ENCODE results near the gene TAS2R39. TPM values are rescaled to one million over a fixed set of nuclear protein-coding genes. Genes with fewer than 3 reads are reported as not detected.
A peak's percentile ranks its signal among the peaks of the same experiment; 100 is the strongest.

TAS2R39 gene
- total RNA-seq, 1 donor from 2014 or later: not detected

GRCh38 chr7:143227806-143228205 is 44.6 kb downstream of the TAS2R39 start:
- TF ChIP-seq, protein P1, sequence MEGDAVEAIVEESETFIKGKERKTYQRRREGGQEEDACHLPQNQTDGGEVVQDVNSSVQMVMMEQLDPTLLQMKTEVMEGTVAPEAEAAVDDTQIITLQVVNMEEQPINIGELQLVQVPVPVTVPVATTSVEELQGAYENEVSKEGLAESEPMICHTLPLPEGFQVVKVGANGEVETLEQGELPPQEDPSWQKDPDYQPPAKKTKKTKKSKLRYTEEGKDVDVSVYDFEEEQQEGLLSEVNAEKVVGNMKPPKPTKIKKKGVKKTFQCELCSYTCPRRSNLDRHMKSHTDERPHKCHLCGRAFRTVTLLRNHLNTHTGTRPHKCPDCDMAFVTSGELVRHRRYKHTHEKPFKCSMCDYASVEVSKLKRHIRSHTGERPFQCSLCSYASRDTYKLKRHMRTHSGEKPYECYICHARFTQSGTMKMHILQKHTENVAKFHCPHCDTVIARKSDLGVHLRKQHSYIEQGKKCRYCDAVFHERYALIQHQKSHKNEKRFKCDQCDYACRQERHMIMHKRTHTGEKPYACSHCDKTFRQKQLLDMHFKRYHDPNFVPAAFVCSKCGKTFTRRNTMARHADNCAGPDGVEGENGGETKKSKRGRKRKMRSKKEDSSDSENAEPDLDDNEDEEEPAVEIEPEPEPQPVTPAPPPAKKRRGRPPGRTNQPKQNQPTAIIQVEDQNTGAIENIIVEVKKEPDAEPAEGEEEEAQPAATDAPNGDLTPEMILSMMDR (IDR thresholded peaks at IDR 0.05; ENCODE audit: unreplicated experiment): no peak
- Mint-ChIP-seq H3K36me3 (no peaks in the 10 kb centered on the region), H3K4me1 (peaks cover 21% of the 10 kb centered on the region), H3K9me3 (peaks cover 4% of the 10 kb centered on the region), H3K4me3 (no peak overlapping the region), H3K27ac (no peak overlapping the region), H3K27me3 (ENCODE audit: low read depth) (peaks cover 2% of the 10 kb centered on the region)
- no peak for DNase-seq (ENCODE audit: low spot score in 2 of 2, unreplicated experiment in 2 of 2)

DNA sequence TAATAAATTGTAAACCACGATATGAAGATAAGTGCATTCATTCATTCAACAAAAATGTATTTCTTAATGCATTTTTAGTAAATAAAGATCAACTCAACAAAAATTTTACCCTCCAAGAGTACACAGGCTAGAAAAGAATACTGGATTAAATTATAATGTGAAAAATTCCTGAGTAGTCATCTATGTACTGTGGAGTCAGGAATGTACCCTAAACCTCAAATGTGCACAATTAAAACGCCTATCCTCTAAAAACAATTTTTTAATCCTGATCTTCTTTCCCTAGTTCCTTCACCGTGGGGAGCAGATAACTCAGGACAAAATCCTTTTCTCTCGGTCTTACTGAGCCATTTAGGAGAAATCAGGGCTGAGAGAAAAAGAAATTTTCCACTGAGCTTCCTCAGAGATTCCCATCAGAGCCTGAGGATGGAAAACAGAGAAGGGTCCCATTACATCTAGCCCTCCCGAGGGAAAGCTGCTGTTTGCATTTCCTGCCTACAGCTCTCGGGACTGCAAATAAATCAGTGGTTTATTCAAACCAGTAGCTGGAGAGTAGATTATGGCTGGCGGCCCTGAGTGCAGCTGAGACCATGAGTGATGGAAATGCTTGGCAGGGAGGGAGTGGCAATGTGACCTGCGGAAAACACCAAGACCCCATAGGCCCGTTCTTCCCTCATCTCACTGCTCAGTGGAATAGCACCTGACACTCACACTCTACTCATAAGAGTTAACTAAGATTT is 46.0 kb downstream of the TAS2R39 start:
- H3K27ac Mint-ChIP-seq: peak overlapping the region; percentile 22
- TF ChIP-seq, protein P1 (IDR thresholded peaks at IDR 0.05; ENCODE audit: unreplicated experiment): no peak
- DNase-seq (ENCODE audit: low spot score in 2 of 2, unreplicated experiment in 2 of 2): no peak
- peaks cover 13% of the 10 kb centered on the region for H3K9me3 Mint-ChIP-seq
- H3K27me3 Mint-ChIP-seq (ENCODE audit: low read depth): no peaks in the 10 kb centered on the region
- no peak overlapping the region for H3K4me3 Mint-ChIP-seq
- peaks cover 17% of the 10 kb centered on the region for H3K4me1 Mint-ChIP-seq
- H3K36me3 Mint-ChIP-seq: no peaks in the 10 kb centered on the region

- Mint-ChIP-seq H3K9me3 (peaks cover 21% of the 10 kb centered on the region), H3K27me3 (ENCODE audit: low read depth) (no peaks in the 10 kb centered on the region), H3K36me3 (no peaks in the 10 kb centered on the region), H3K27ac (no peak overlapping the region), H3K4me3 (no peak overlapping the region), H3K4me1 (peaks cover 14% of the 10 kb centered on the region)
- DNase-seq (ENCODE audit: low spot score in 2 of 2, unreplicated experiment in 2 of 2): no peak
- TF ChIP-seq, protein P1 (IDR thresholded peaks at IDR 0.05; ENCODE audit: unreplicated experiment): no peak
Measured at GRCh38 chr7:143230602-143231457, 47.6 kb downstream of the TAS2R39 start.

Other genes starting within 250 kb of the TAS2R39 start
- gene TRPV5, start 249.7 kb upstream of the TAS2R39 start, total RNA-seq: 0.18 to 0.56 TPM (median 0.29 TPM) in 3 replicates
- not detected in 3 replicates for gene LLCFC1, start 243.9 kb upstream of the TAS2R39 start, total RNA-seq
- 1.9 to 4.2 TPM (median 2.3 TPM) in 3 replicates for gene KEL, start 221.1 kb upstream of the TAS2R39 start, total RNA-seq
- 0.29 to 0.42 TPM (median 0.33 TPM) in 3 replicates for gene OR9A2, start 156.3 kb upstream of the TAS2R39 start, total RNA-seq
- not detected in 3 replicates for gene OR6V1, start 131.1 kb upstream of the TAS2R39 start, total RNA-seq
- not detected in 3 replicates for gene PIP, start 51.3 kb upstream of the TAS2R39 start, total RNA-seq
- not detected in 3 replicates for gene TAS2R40, start 38.6 kb downstream of the TAS2R39 start, total RNA-seq
- 86.7 to 98.8 TPM (median 92.8 TPM) in 3 replicates for gene GSTK1, start 80.0 kb downstream of the TAS2R39 start, total RNA-seq
- gene TMEM139, start 101.5 kb downstream of the TAS2R39 start, total RNA-seq: 6.1 to 10.1 TPM (median 7.9 TPM) in 3 replicates
- gene CASP2, start 104.9 kb downstream of the TAS2R39 start, total RNA-seq: 53.3 to 56.5 TPM (median 55.4 TPM) in 3 replicates
- 0.07 to 0.16 TPM (median 0.11 TPM) in 3 replicates for gene CLCN1, start 132.7 kb downstream of the TAS2R39 start, total RNA-seq
- gene FAM131B, start 179.3 kb downstream of the TAS2R39 start, total RNA-seq: 5.6 to 6.1 TPM (median 5.8 TPM) in 3 replicates
- gene ZYX, start 197.9 kb downstream of the TAS2R39 start, total RNA-seq: 284 to 295 TPM (median 290 TPM) in 3 replicates
- gene EPHA1, start 225.4 kb downstream of the TAS2R39 start, total RNA-seq: 23.2 to 28.8 TPM (median 27.3 TPM) in 3 replicates